Colon (tissue), 2 donors: ENCODE measurements around the gene KMT2E.

Source experiments
- FAIRE-seq: peaks from 2 replicates; lab custom pipeline; 2012; peaks lifted over from hg19 to GRCh38; lab: Jason Lieb, UNC
- donor health status: control.
- donor health status: control.

Gene KMT2E

GRCh38 chr7:105007298-105007697 is 6.7 kb upstream of the KMT2E start:
- no peak for FAIRE-seq

GRCh38 chr7:105009667-105010503 is 4.1 kb upstream of the KMT2E start:
- FAIRE-seq: no peak

GRCh38 chr7:105010504-105011130 is 3.4 kb upstream of the KMT2E start:
- FAIRE-seq: no peak

DNA sequence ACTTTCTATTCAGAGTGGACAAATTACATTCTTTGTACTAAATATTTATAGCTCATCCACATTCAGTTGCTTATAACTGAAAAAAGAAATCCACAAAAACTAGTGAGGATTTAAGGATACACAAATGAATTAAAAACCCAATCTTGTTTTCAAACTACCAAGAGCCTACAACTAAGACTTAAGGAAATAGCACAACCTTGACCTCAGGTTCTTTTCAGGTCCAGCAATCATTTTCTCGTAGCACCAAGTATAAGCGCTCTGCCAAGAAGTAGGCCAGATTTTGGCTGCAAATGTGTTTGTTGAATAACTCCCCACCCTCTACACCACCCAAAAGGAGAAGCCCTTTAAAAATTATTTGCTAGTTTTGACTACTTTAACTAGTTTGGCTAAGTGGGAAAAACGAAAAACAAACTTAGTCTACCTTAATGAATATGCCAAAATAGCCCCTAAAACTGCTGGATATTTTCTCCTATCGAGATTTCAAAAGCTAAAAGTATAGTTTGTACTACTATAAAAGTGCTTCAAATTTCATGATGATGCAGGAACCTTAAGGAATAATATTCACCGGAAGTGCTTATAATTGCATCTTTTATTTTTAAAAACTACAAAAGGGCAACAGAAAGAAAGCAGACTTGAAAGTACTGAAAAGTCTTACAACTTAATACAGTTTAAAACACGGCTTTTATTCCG is 2.7 kb upstream of the KMT2E start:
- no peak for FAIRE-seq

DNA sequence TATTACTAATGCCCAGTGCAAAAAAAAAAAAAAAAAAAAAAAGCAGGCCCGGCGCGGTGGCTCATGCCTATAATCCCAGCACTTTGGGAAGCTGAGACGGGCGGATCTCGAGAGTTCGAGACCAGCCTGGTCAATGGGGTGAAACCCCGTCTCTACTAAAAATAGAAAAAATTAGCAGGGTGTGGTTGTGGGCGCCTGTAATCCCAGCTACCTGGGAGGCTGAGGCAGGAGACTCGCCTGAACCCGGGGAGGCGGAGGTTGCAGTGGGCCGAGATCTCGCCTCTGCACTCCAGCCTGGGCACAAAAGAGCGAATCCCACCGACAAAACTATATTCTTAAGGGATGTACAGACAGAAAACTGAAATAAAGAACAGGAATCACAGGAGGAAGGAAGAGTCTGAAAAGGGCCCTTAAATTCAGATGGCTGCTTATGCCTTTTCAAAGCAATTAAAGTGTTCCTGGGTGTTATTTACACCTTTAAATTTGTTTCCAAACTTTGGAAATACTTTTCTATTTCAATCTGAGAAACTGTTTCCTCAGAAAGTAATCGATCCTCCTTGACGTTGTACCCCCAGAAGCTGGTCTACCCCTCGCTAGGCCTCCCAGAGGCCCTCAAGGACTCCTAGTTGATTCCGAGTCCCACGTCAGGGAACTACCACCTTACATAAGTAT is 2.0 kb upstream of the KMT2E start:
- no peak for FAIRE-seq

DNA sequence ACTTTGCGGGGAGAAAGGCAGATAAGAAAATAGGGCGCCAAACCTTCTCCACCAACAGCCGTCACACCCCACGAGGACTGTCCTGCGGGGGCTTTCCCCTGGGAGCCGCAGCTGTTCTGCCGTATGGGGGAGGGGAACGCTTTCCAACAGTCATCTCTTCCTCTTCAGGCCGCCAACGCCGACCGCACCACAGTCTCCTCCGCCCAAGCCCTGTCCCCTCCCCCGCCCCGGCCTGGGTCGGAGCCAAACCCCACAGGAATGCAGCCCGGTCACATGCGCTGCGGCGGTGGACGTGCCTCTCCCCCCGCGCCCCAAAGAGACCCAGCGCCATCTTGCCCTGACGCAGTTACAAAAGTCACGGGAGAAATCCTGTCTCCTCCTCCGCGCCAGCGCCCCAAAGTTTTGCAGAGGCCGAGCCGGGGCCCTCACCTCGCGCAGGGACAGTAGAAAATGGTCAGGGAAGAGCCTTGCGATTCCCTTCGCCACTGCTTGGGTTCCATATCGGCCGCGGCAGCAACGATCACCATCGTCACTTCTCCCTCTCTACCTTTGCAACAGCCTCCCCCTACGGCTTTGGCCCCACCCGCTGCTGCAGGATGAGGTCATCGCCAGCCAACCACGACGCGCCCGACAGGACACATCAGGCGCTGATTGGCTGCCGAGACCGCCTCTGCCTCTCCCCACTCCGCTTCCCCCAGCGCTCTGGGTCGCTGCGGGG is 1.3 kb upstream of the KMT2E start:
- no peak for FAIRE-seq

DNA sequence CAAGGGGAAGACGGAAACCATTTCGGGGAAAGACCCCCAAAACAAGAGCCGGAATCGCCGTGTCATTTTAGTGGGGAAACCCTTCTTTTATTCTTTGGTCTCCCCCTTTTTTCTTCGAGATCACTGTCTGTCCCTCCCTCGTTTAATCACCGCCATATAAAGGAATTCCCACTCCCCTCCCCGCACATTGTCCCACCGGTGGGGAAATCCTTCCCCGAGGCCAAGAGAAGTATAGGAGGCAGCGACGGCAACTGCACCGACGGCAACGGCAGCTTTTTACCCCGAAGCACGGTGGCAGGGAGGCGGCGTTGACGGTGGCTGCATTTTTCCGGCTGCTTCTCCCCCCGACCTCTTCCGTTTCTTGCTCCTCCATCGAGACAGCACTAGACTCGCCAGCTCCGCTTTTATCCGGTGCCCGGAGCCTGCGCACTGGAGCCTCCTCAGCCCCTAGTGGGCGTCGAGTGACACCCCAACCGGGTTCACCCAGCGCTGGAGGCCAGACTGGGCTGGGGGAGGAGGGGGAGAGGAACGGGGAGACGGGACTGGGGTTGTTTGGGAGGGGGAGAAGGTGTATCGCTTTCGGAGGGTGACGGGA is 687 bp upstream of the KMT2E start:
- no peak for FAIRE-seq

- FAIRE-seq: no peak
Measured at GRCh38 chr7:105014693-105015389, 836 bp downstream of the KMT2E start.

GRCh38 chr7:105015390-105015965 is 1.5 kb downstream of the KMT2E start:
- FAIRE-seq: no peak

DNA sequence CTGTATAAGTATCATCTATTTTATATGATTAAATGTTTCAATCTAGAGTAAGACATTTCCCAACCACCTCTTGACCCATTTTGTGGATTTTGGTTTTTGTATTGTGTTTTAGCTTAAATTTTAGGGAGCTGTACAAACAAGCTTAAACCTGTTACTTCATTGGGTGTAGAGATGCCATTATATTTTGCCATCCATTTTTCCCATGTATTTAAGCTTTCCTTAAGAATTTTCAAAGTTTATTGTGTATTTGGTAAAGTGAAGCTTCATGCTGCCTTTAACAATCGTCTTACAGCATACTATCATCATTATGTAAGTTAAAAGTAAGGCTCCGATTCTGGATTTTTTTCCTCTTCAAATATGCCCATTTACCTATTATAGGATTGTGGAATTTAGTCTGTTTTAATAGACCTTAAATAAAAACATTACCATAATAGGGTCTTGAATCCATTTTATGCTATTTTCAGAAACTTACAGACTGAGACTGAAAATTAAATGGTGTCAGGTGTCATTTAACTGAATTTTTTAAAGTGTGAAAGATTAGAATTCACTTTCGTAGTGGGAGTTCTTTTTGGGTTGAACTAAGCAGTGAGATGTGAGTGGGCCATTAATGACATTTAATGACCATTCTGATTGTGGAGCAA is 2.2 kb downstream of the KMT2E start:
- no peak for FAIRE-seq

DNA sequence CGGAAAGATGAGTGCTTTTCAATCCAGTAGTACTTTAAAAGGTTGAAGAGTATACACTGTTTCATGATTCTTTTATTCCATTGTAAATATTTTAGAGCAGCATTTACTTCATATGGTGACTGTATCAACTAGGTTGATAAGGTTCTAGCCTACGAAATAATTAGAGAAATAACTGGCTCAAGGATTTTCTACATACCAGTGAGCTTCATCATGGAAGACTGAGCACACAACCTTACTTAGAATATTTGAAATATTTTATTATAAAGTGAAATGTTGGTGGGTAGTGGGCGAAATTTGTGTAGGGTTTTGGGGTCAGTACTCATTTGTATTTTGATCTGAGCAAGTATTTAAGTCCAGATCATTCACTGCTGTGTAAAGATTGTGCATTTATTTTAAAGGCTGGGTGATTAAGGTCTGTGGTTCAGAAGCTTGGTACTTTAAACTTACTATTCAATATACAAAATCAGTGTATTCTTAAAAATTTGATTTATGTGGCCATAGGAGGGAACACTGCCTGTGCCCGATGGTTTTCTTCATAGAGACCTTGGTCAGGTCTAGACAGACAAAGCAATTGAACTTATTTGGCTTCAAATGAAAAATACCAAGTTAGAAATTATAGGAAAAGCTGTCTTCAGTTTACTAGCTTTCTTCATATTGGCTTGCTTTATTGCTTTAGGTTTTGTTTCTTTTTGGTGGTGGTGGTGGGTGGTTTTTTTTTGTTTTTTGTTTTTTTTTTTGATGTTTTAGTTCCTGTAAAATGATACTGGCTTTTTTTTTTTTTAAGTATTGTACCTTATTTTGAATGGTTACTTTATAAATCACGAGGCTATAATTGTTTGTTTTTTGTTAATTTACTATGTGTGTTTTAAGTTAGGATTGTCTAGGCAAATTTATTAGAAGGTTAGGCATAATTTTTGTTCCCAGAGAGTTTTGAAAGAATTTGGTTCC is 3.0 kb downstream of the KMT2E start:
- FAIRE-seq: no peak

DNA sequence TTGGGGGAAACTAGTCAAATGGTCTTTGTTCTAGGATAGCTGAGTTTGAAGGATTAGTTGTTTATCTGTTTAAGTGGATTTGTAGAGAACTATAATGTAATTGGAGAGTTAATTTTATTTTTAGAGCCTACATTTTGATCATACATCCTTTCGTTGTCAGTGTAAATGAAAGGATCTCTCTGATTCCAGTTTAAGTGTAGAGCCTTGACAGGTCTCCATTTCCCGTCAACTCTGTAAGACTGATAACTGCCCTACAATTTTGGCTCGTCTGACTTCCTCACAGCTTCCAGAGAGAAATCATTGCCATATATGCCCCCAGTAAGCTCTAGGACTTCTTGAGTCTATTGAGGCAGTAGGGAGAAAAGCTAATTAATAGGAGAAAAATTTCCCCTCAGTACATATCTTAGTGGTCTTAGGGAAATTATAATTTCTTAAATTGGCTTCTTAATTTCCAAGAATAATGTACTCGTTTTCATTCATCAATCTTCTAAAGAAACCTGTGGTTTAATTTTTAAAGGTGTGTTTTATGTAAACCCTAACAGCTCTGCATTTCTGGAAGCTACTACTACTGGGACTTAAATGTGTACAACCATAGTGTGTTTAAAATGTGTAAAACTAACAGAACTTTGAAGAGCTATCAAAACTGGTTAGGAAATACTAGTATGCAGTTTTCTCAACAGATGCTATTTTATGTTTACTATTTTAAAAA is 3.8 kb downstream of the KMT2E start:
- FAIRE-seq: no peak

DNA sequence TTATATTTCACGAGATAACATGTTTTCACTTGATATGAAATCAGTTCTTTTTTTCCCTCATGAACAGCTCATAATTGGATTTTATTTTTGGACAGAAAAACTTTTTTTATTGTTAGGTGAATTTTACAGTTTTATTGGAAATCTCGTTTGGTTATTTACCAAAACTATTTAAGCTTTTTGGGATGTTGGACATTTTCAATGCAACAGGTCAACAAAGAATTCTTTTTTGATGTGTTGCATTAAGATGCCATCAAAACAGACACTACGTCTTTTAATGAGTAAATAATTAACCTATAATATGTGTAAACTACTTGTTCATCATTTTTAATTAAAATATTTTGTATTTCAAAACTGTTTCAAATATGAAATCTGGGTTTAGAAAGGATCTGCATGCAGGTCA is 5.3 kb downstream of the KMT2E start:
- FAIRE-seq: peak; percentile 66

DNA sequence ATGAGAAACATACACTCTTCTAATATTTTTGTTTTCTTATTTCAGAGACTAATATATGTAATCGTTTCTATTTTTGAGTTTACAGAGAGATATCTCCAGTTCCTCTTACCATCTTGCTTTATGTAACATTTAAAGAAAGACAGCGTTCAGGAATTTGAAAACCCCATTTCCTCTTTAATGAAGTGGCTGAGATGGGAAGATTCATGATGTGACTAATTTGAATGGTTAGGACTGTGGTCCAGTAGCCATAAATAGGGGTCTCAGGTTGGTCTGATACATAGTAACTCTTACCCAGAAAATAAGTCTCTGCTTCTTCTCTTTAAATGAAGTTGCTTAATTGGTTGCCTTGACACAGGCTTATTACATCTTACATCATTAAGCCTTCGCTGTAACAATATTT is 6.9 kb downstream of the KMT2E start:
- FAIRE-seq: no peak

DNA sequence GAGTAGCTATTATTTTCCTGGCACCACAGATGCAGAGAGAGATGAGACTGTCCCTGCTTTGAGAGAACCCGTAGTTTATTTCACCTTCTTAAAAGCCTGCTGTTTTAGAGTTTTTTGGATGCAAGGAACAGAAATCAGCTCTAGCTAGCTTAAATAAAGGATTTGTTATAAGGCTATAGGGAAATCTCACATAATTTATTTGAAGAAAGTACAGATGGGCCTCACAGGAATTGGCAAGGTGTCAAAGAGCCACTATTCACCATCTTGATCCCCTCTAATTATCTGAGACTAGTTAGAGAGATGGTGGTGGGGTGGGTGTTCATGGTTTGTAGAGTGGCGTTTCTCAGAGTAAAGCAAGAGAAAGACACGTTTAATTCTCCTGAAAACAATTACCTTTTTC is 7.3 kb downstream of the KMT2E start:
- FAIRE-seq: no peak

DNA sequence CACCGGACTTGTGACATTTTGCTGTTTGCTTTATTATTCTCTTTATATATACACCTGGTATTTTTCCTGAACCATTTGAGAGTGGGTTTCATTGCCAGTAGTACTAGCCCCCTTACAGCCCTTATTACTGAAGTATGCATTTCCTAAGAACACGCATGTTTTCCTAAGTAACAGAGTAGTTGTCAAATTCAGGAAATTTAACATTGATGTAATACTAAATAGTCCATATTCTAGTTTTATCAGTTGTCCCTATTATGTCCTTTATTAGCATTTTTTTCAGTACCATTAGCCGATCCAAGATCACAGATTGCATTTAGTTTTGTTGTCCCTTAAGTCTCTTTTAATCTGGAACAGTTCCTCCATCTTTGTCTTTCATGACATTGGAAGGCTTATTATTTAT is 8.0 kb downstream of the KMT2E start:
- no peak for FAIRE-seq

- no peak for FAIRE-seq
Measured at GRCh38 chr7:105022458-105022857, 8.5 kb downstream of the KMT2E start.

GRCh38 chr7:105024734-105025133 is 10.7 kb downstream of the KMT2E start:
- FAIRE-seq: no peak
